ENCODE data around the gene TSPAN18.

Gene TSPAN18

GRCh38 chr11:44824300-44824704 lies 97.5 kb downstream of the TSPAN18 start:
- no peak for DNase-seq (ENCODE audit: low spot score)
- in situ Hi-C loops (cut with MboI; ENCODE audit: low sequenced_read_pairs, unreplicated experiment), result no loop called here
- TF ChIP-seq CTCF (IDR thresholded peaks at IDR 0.05; ENCODE audit: borderline replicate concordance, control extremely low read depth, extremely low read depth, insufficient read depth, missing control alignments), result no peak

GRCh38 chr11:44825058-44825785 lies 98.5 kb downstream of the TSPAN18 start:
- DNase-seq (ENCODE audit: low spot score), result no peak
- no peak for TF ChIP-seq CTCF (IDR thresholded peaks at IDR 0.05; ENCODE audit: borderline replicate concordance, control extremely low read depth, extremely low read depth, insufficient read depth, missing control alignments)
- in situ Hi-C loops (cut with MboI; ENCODE audit: low sequenced_read_pairs, unreplicated experiment), result no loop called here

GRCh38 chr11:44826922-44827643 lies 100.3 kb downstream of the TSPAN18 start:
- in situ Hi-C loops (cut with MboI; ENCODE audit: low sequenced_read_pairs, unreplicated experiment), result no loop called here
- no peak for DNase-seq (ENCODE audit: low spot score)

GRCh38 chr11:44828296-44828695 lies 101.5 kb downstream of the TSPAN18 start:
- DNase-seq (ENCODE audit: low spot score), result no peak
- no peak for TF ChIP-seq CTCF (IDR thresholded peaks at IDR 0.05; ENCODE audit: borderline replicate concordance, control extremely low read depth, extremely low read depth, insufficient read depth, missing control alignments)
- in situ Hi-C loops (cut with MboI; ENCODE audit: low sequenced_read_pairs, unreplicated experiment), result no loop called here

More at GRCh38 chr11:44826922-44827643, 100.3 kb downstream of the TSPAN18 start:
- TF ChIP-seq CTCF (IDR thresholded peaks at IDR 0.05; ENCODE audit: borderline replicate concordance, control extremely low read depth, extremely low read depth, insufficient read depth, missing control alignments), result no peak

- no peak for TF ChIP-seq CTCF (IDR thresholded peaks at IDR 0.05; ENCODE audit: borderline replicate concordance, control extremely low read depth, extremely low read depth, insufficient read depth, missing control alignments)
- in situ Hi-C loops (cut with MboI; ENCODE audit: low sequenced_read_pairs, unreplicated experiment), result no loop called here
- no peak for DNase-seq (ENCODE audit: low spot score)
These were observed 103.1 kb downstream of the TSPAN18 start for GRCh38 chr11:44829838-44830237.

- no peak for DNase-seq (ENCODE audit: low spot score)
- TF ChIP-seq CTCF (IDR thresholded peaks at IDR 0.05; ENCODE audit: borderline replicate concordance, control extremely low read depth, extremely low read depth, insufficient read depth, missing control alignments), result no peak
- in situ Hi-C loops (cut with MboI; ENCODE audit: low sequenced_read_pairs, unreplicated experiment), result no loop called here
These were observed 105.0 kb downstream of the TSPAN18 start for GRCh38 chr11:44831605-44832394.

Data from GM13976 (cell line).